ENCODE data around the gene SRPX. TPM values are rescaled to one million over a fixed set of nuclear protein-coding genes. Genes with fewer than 3 reads are reported as not detected.

SRPX gene
- total RNA-seq, 4 donors from 2014 or later, result 14.2 to 26.4 (median 22.1) TPM

GRCh38 chrX:38106991-38107655 lies 113.5 kb downstream of the SRPX start:
- no peak overlapping the region for H3K4me3 ChIP-seq
- H3K27ac ChIP-seq, result no peak overlapping the region
- no peaks in the 10 kb centered on the region for H3K27me3 ChIP-seq
- H3K9me3 ChIP-seq, result no peaks in the 10 kb centered on the region
- peak in 1 of 3 donors; percentile 63 for DNase-seq
- no peaks in the 10 kb centered on the region for H3K4me1 ChIP-seq
- H3K36me3 ChIP-seq, result no peaks in the 10 kb centered on the region
- TF ChIP-seq POLR2A (IDR thresholded peaks at IDR 0.05), result no peak
- no peak for TF ChIP-seq CTCF (IDR thresholded peaks at IDR 0.05)

DNA sequence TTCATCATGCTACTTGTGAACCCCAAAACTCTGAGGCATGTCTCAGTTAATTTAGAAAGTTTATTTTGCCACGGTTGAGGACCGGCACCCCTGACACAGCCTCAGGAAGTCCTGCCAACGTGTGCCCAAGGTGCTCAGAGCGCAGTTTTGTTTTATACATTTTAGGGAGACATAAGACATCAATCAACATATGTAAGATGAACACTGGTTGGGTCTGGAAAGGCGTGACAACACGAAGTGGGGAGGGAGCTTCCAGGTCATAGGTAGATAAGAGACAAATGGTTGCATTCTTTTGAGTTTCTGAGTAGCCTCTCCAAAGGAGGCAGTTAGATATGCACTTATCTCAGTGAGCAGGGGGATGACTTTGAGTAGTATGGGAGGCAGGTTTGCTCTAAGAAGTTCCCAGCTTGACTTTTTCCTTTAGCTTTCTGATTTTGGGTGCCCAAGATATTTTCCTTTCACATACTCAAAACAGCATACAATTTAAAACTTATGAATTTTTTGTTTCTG lies 115.4 kb downstream of the SRPX start:
- Histone ChIP-seq H3K4me3 (no peak overlapping the region), H3K36me3 (no peaks in the 10 kb centered on the region), H3K4me1 (no peaks in the 10 kb centered on the region), H3K9me3 (no peaks in the 10 kb centered on the region), H3K27ac (no peak overlapping the region), H3K27me3 (no peaks in the 10 kb centered on the region)
- DNase-seq, result no peak
- TF ChIP-seq POLR2A (IDR thresholded peaks at IDR 0.05) (no peak), CTCF (IDR thresholded peaks at IDR 0.05) (no peak)

- H3K36me3 ChIP-seq, result no peaks in the 10 kb centered on the region
- H3K27ac ChIP-seq, result no peak overlapping the region
- H3K4me3 ChIP-seq, result no peak overlapping the region
- no peak for TF ChIP-seq POLR2A (IDR thresholded peaks at IDR 0.05)
- no peak for TF ChIP-seq CTCF (IDR thresholded peaks at IDR 0.05)
- no peak for DNase-seq
- no peaks in the 10 kb centered on the region for H3K4me1 ChIP-seq
- H3K9me3 ChIP-seq, result no peaks in the 10 kb centered on the region
- H3K27me3 ChIP-seq, result no peaks in the 10 kb centered on the region
Observed at GRCh38 chrX:38103857-38104812, 116.5 kb downstream of the SRPX start.

DNA sequence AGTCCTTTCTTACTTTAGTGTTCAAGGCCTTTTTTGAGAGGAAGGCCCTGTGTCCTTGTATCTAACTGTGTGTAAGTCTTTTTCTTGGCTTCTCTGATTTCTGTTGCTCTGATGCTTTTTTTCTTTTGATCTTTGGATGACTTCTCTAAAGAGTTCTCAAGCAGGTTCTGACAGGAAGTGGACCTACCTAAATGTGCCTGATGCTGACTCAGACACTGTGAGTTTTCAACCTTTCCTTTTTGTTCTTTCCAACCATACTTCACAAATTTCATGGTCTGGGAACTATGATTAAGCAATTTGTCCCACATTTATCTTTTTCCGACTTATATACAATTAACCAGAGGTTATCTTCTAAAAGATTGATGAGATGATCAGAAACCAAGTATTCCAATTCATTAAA lies 117.8 kb downstream of the SRPX start:
- no peak for DNase-seq
- no peak overlapping the region for H3K4me3 ChIP-seq

DNA sequence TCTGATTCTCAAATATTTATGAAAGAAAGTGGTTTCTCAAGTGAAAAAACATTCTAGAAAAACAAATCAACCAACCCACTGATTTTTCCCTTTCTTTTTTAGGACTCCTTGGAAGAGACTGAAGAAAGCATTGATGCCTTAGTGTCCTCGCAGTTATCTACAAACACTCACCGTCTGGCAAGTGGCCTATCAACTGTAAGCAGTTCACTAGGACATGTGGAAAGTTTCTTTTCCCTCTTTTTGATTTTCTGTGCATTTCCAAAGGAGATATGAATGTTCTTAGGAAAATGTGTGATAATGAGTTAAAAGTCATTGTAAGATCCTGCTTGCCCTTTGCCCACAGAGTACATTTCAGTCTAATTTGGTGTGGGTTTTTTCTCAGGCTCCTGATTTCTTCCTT lies 118.4 kb downstream of the SRPX start:
- DNase-seq, result no peak
- H3K27ac ChIP-seq, result no peak overlapping the region
- no peaks in the 10 kb centered on the region for H3K4me1 ChIP-seq
- no peaks in the 10 kb centered on the region for H3K9me3 ChIP-seq
- TF ChIP-seq POLR2A (IDR thresholded peaks at IDR 0.05) (no peak), CTCF (IDR thresholded peaks at IDR 0.05) (no peak)
- H3K27me3 ChIP-seq, result no peaks in the 10 kb centered on the region
- H3K36me3 ChIP-seq, result no peaks in the 10 kb centered on the region
- no peak overlapping the region for H3K4me3 ChIP-seq

More for the DNA sequence above, 117.8 kb downstream of the SRPX start:
- Histone ChIP-seq H3K36me3 (no peaks in the 10 kb centered on the region), H3K27ac (no peak overlapping the region), H3K27me3 (no peaks in the 10 kb centered on the region), H3K4me1 (no peaks in the 10 kb centered on the region), H3K9me3 (no peaks in the 10 kb centered on the region)
- TF ChIP-seq CTCF (IDR thresholded peaks at IDR 0.05), result no peak
- TF ChIP-seq POLR2A (IDR thresholded peaks at IDR 0.05), result no peak

All from Peyer's patch (tissue), 4 donors.